GM12878 (cell line): ENCODE data around the gene THTPA. TPM values are rescaled to one million over a fixed set of nuclear protein-coding genes. Genes with fewer than 3 reads are reported as not detected.

Experiments
- ATAC-seq: fragments of 200-7000 bp; cut with Tn5 transposase; 3 replicates; pipeline ENCODE4 v1.9.1; 2020; ENCODE audit warnings: mild to moderate bottlenecking, moderate library complexity
- BruUV-seq: library from RNA; stranded (reverse); fragments of 400-500 nt; replicated peaks from 2 replicates; lab custom pipeline; 2021; lab: Mats Ljungman, UMichigan
- CTCF ChIA-PET: fragments of 300-600 bp; sonication (Branson Sonifier 250); formaldehyde crosslinking; extraction: SDS; loops from one replicate; lab custom pipeline; 2021; ENCODE audit warnings: inconsistent platforms; lab: Yijun Ruan, JAX
- POLR2A ChIA-PET: fragments of 350-600 bp; formaldehyde crosslinking; extraction: SDS; loops from one replicate; lab custom pipeline; 2021; ENCODE audit warnings: inconsistent platforms; lab: Charles Lee
- RAD21 ChIA-PET: fragments of 300-600 bp; sonication (Branson Sonifier 250); formaldehyde crosslinking; loops from one replicate; lab custom pipeline; 2023; ENCODE audit warnings: antibody characterized with exemption; ENCODE audit not compliant: unreplicated experiment; lab: Charles Lee
- SMC1A ChIA-PET: fragments of 300-600 bp; sonication (Branson Sonifier 250); formaldehyde crosslinking; loops from one replicate; lab custom pipeline; 2023; ENCODE audit not compliant: unreplicated experiment, uncharacterized antibody; lab: Charles Lee
- DNase-seq: peaks from one replicate; pipeline ENCODE4 v3.0.0-alpha.2; 2011; ENCODE audit warnings: low read depth, low spot score
- FAIRE-seq: peaks from 3 replicates; lab custom pipeline; 2011; peaks lifted over from hg19 to GRCh38; lab: Jason Lieb, UNC
- H2AFZ ChIP-seq: 2 replicates; pipeline ENCODE4 v1.6.0; 2011; ENCODE audit warnings: low read depth, low read length, control low read depth; ENCODE audit not compliant: control insufficient read depth
- H3K27ac ChIP-seq: 2 replicates; pipeline ENCODE4 v1.5.1; 2011; ENCODE audit warnings: control low read depth; ENCODE audit not compliant: control insufficient read depth, insufficient read depth
- H3K27me3 ChIP-seq, 2 experiments: replicated peaks in 1 of 2; 2 replicates each; pipeline versions ENCODE4 v1.6.0 to v1.6.1; 2011; ENCODE audit warnings: low read length in 1 of 2; ENCODE audit not compliant: control insufficient read depth in 2 of 2, insufficient read depth in 2 of 2
- H3K36me3 ChIP-seq, 2 experiments: 2 replicates each; pipeline ENCODE4 v1.5.1; 2011; ENCODE audit warnings: low read length in 1 of 2; ENCODE audit not compliant: control insufficient read depth in 2 of 2, insufficient read depth in 2 of 2
- H3K4me1 ChIP-seq: 2 replicates; pipeline ENCODE4 v1.6.1; 2011; ENCODE audit warnings: mild to moderate bottlenecking, low read length, moderate library complexity, mixed read lengths; ENCODE audit not compliant: control insufficient read depth, insufficient read depth
- H3K4me2 ChIP-seq: 2 replicates; pipeline ENCODE4 v1.6.0; 2011; ENCODE audit warnings: control low read depth; ENCODE audit not compliant: control insufficient read depth, insufficient read depth
- H3K4me3 ChIP-seq: fragments of 200-600 bp; sonication (generic); 2 replicates; pipeline ENCODE4 v1.5.1; 2016
- H3K79me2 ChIP-seq: 2 replicates; pipeline ENCODE4 v1.6.0; 2011; ENCODE audit warnings: low read length; ENCODE audit not compliant: control insufficient read depth, insufficient read depth
- H3K9ac ChIP-seq: 2 replicates; pipeline ENCODE4 v1.8.0; 2011; ENCODE audit warnings: low read length, control low read depth, mixed read lengths; ENCODE audit not compliant: control insufficient read depth, insufficient read depth
- H3K9me3 ChIP-seq: replicated peaks from 3 replicates; pipeline ENCODE4 v1.5.1; 2011; ENCODE audit warnings: mild to moderate bottlenecking, low read length; ENCODE audit not compliant: control insufficient read depth, insufficient read depth
- H4K20me1 ChIP-seq: 2 replicates; pipeline ENCODE4 v1.6.0; 2011; ENCODE audit not compliant: control insufficient read depth, insufficient read depth
- BCL11A ChIP-seq: IDR thresholded peaks from 2 replicates; pipeline ENCODE4 v1.6.1; 2011; ENCODE audit warnings: low read depth, low read length
- BCL3 ChIP-seq: IDR thresholded peaks from 2 replicates; pipeline ENCODE4 v1.6.1; 2011; ENCODE audit warnings: borderline replicate concordance, low read depth, mild to moderate bottlenecking, moderate library complexity, low read length; ENCODE audit not compliant: insufficient read depth, poor library complexity, severe bottlenecking
- IKZF2 ChIP-seq, 2 experiments: fragments of 450-650 bp; IDR thresholded peaks; 2 replicates each; pipeline ENCODE4 v1.6.1; 2017; ENCODE audit warnings: mild to moderate bottlenecking in 2 of 2, moderate library complexity in 2 of 2
- NFYB ChIP-seq: IDR thresholded peaks from 2 replicates; pipeline ENCODE4 v1.6.1; 2011; ENCODE audit warnings: low read depth, mild to moderate bottlenecking, low read length, improper control_type of control experiment, moderate library complexity; ENCODE audit not compliant: insufficient read depth
- PBX3 ChIP-seq: IDR thresholded peaks from 2 replicates; pipeline ENCODE4 v1.6.1; 2011; ENCODE audit warnings: mild to moderate bottlenecking, low read depth, low read length, moderate library complexity; ENCODE audit not compliant: insufficient replicate concordance
- PKNOX1 ChIP-seq: fragments of 450-650 bp; IDR thresholded peaks from 2 replicates; pipeline ENCODE4 v1.6.1; 2016; ENCODE audit warnings: mild to moderate bottlenecking
- RAD21 ChIP-seq: IDR thresholded peaks from 2 replicates; pipeline ENCODE4 v1.6.1; 2011; ENCODE audit warnings: mild to moderate bottlenecking, low read depth, low read length, moderate library complexity; ENCODE audit not compliant: insufficient read depth
- RAD51 ChIP-seq: fragments of 450-650 bp; IDR thresholded peaks from 2 replicates; pipeline ENCODE4 v1.6.1; 2016; ENCODE audit warnings: moderate library complexity, mild to moderate bottlenecking, inconsistent platforms
- SMC3 ChIP-seq: IDR thresholded peaks from 2 replicates; pipeline ENCODE4 v1.6.1; 2011; ENCODE audit warnings: low read length, improper control_type of control experiment, borderline replicate concordance
- ZBTB11 ChIP-seq: fragments of 450-650 bp; formaldehyde crosslinking; IDR thresholded peaks from 2 replicates; pipeline ENCODE4 v1.5.0; 2022; ENCODE audit warnings: mild to moderate bottlenecking, missing genetic modification characterization
- ZZZ3 ChIP-seq: IDR thresholded peaks from 2 replicates; pipeline ENCODE4 v1.6.1; 2011; ENCODE audit warnings: low read depth; ENCODE audit not compliant: control insufficient read depth, insufficient read length
- WGBS: methylation state at CpG from one replicate; pipeline ENCODE4 v1.1.6; 2016; ENCODE audit warnings: low lambda C conversion rate; ENCODE audit not compliant: insufficient replicate concordance, insufficient coverage; ENCODE audit errors: missing lambda C conversion rate; 5-methylcytosine and 5-hydroxymethylcytosine counted together
- in situ Hi-C: fragments of 300-500 bp; cut with MboI; formaldehyde crosslinking; loops from 9 replicates; pipeline ENCODE4 v1.14.3; 2018; ENCODE audit warnings: mixed read lengths
- intact Hi-C: fragments of 100-400 bp; cut with micrococcal nuclease; formaldehyde crosslinking; loops from one replicate; pipeline ENCODE4 v1.14.2; 2022; ENCODE audit not compliant: unreplicated experiment
- polyA plus RNA-seq, 11 experiments: library from polyadenylated mRNA; depleted of rRNA in 4 of 11; unstranded in 6 of 11; stranded (reverse) in 5 of 11; fragments of >200 nt; fragmentation: Nextera tagmentation in 4 of 11; fragmentation: Illumina TruSeq in 1 of 11; extraction: Ambion mirVana in 4 of 11; extraction: Trizol in 1 of 11; gene quantifications; 1 replicate in 1 of 11; 2 replicates in 10 of 11; pipeline versions ENCODE4 v1.2.1 to v1.2.3, GENCODE V29; 2011 to 2016; ENCODE audit warnings: inconsistent platforms in 2 of 11, missing spikeins in 2 of 11, low read depth in 1 of 11
- total RNA-seq, 4 experiments: library from RNA; depleted of rRNA in 3 of 4; stranded (reverse); fragments of >200 nt in 3 of 4; fragmentation: Illumina TruSeq in 1 of 4; extraction: Trizol in 1 of 4; gene quantifications; 2 replicates each; pipeline versions ENCODE4 v1.2.1 to v1.2.3, GENCODE V29; 2013 to 2021

THTPA gene
- total and polyA plus RNA-seq, 10 of the 15 experiments (the other 5 are each of a cell fraction or from before 2014, with no cell fraction given): 3.1 to 24.9 (median 12.8) TPM

- FAIRE-seq (no peak), ATAC-seq (no peak), DNase-seq (no peak)
- TF ChIP-seq SMC3: no peak
- no peak for TF ChIP-seq RAD21
- no peak for TF ChIP-seq BCL3
- no peak for TF ChIP-seq ZBTB11
- no peak for TF ChIP-seq PBX3
- no peak for TF ChIP-seq NFYB
- no peak for TF ChIP-seq RAD51
- TF ChIP-seq PKNOX1: no peak
- TF ChIP-seq BCL11A: no peak
- no peak for TF ChIP-seq IKZF2 (IDR thresholded peaks at IDR 0.05)
- TF ChIP-seq ZZZ3: no peak
- 0% methylated on average over 1 of the region's 1 CpG for whole genome bisulfite sequencing
- no peaks in the 10 kb centered on the region for H4K20me1 ChIP-seq
- ChIA-PET RAD21 (interaction anchor here (1.2 kb wide), 1 partner anchor 20 kb away, joined by 5 read pairs; no protein-coding TSS in a partner anchor), SMC1A (interaction anchor here (1.8 kb wide), 1 partner anchor 23 kb away, joined by 6 read pairs; no protein-coding TSS in a partner anchor), POLR2A (no interaction called here), CTCF (interaction anchor here (4.5 kb wide), 2 partner anchors 18 to 23 kb away, joined by 33 to 51 read pairs; no protein-coding TSS in a partner anchor)
- peaks cover 3% of the 10 kb centered on the region; the same call in 2 of the 3 replicates for H3K9me3 ChIP-seq
- no peak overlapping the region for H3K9ac ChIP-seq
- H2AFZ ChIP-seq: no peak overlapping the region
- H3K4me1 ChIP-seq: peaks cover 31% of the 10 kb centered on the region
- no peak overlapping the region for H3K27ac ChIP-seq
- no peak overlapping the region for H3K4me2 ChIP-seq
- H3K27me3 ChIP-seq: no peaks in the 10 kb centered on the region
- no peaks in the 10 kb centered on the region for H3K79me2 ChIP-seq
- no peaks in the 10 kb centered on the region for H3K36me3 ChIP-seq
- no peak overlapping the region for H3K4me3 ChIP-seq
- in situ Hi-C loops: no loop called here
- intact Hi-C loops: no loop called here
- no TSS peak for BruUV-seq
These were observed 52.4 kb downstream of the THTPA start for GRCh38 chr14:23608454-23608853.
